Stimulated activated CD4-positive, alpha-beta T cell treated with anti-CD3 and anti-CD28 coated beads, Interleukin-15, amount 100 ng/mL, for 48 hours (primary cell): ENCODE data around the gene SUGP2.

Experiments
- DNase-seq, 2 donors: peaks; one replicate each; pipeline ENCODE4 v3.0.0-alpha.2; 2020; ENCODE audit warnings: low read depth in 2 of 2

Gene SUGP2

GRCh38 chr19:18991468-18991867, 41.8 kb downstream of the SUGP2 start:
- DNase-seq: no peak

- no peak for DNase-seq
These were observed 42.3 kb downstream of the SUGP2 start for GRCh38 chr19:18991006-18991405.

- DNase-seq: no peak
These were observed 43.1 kb downstream of the SUGP2 start for GRCh38 chr19:18990128-18990708.

- DNase-seq: no peak
These were observed 44.0 kb downstream of the SUGP2 start for GRCh38 chr19:18989316-18989715.

GRCh38 chr19:18987456-18987855, 45.9 kb downstream of the SUGP2 start:
- no peak for DNase-seq

GRCh38 chr19:18985257-18985656, 48.1 kb downstream of the SUGP2 start:
- DNase-seq: no peak

GRCh38 chr19:18984251-18984650, 49.1 kb downstream of the SUGP2 start:
- DNase-seq: no peak

- DNase-seq: no peak
These were observed 50.6 kb downstream of the SUGP2 start for GRCh38 chr19:18982669-18983068.

GRCh38 chr19:18980432-18981020, 52.8 kb downstream of the SUGP2 start:
- DNase-seq: no peak

GRCh38 chr19:18978616-18979015, 54.7 kb downstream of the SUGP2 start:
- DNase-seq: no peak

GRCh38 chr19:18975869-18976268, 57.4 kb downstream of the SUGP2 start:
- no peak for DNase-seq

- DNase-seq: no peak
These were observed 58.3 kb downstream of the SUGP2 start for GRCh38 chr19:18975011-18975410.

- no peak for DNase-seq
These were observed 60.5 kb downstream of the SUGP2 start for GRCh38 chr19:18972851-18973250.

GRCh38 chr19:18972301-18972811, 61.0 kb downstream of the SUGP2 start:
- DNase-seq: no peak

- no peak for DNase-seq
These were observed 63.2 kb downstream of the SUGP2 start for GRCh38 chr19:18969931-18970659.

GRCh38 chr19:18967358-18968146, 65.8 kb downstream of the SUGP2 start:
- DNase-seq: no peak

GRCh38 chr19:18966307-18966706, 67.0 kb downstream of the SUGP2 start:
- DNase-seq: no peak

GRCh38 chr19:18964121-18964520, 69.2 kb downstream of the SUGP2 start:
- no peak for DNase-seq

- DNase-seq: no peak
These were observed 71.3 kb downstream of the SUGP2 start for GRCh38 chr19:18961767-18962620.

- DNase-seq: no peak
These were observed 72.9 kb downstream of the SUGP2 start for GRCh38 chr19:18960370-18960769.

- no peak for DNase-seq
These were observed 78.3 kb downstream of the SUGP2 start for GRCh38 chr19:18955042-18955441.
